WTC11 (cell line): Measurements from ENCODE around the gene SMARCD1. TPM values are rescaled to one million over a fixed set of nuclear protein-coding genes. Genes with fewer than 3 reads are reported as not detected.

Experiments used
- ATAC-seq: fragments of 200-7000 bp; cut with Tn5 transposase; 2 replicates; pipeline ENCODE4 v1.10.0; 2021; ENCODE audit warnings: mild to moderate bottlenecking, moderate library complexity
- CTCF ChIA-PET: fragments of 300-600 bp; sonication (Branson Sonifier 250); formaldehyde crosslinking; loops from one replicate; lab custom pipeline; 2021; ENCODE audit warnings: antibody characterized with exemption; lab: Charles Lee
- POLR2A ChIA-PET: fragments of 350-600 bp; sonication (Branson Sonifier 250); formaldehyde crosslinking; loops from one replicate; lab custom pipeline; 2021; ENCODE audit warnings: antibody characterized with exemption; lab: Charles Lee
- DNase-seq: peaks from one replicate; pipeline ENCODE4 v3.0.0; 2021; ENCODE audit warnings: low spot score
- H3K27ac Mint-ChIP-seq: 2 replicates; pipeline ENCODE4 v1.8.0; 2021; ENCODE audit warnings: mixed read lengths
- H3K27me3 Mint-ChIP-seq: 2 replicates; pipeline ENCODE4 v1.8.0; 2021; ENCODE audit warnings: low read depth, mild to moderate bottlenecking, moderate library complexity, mixed read lengths
- H3K36me3 Mint-ChIP-seq: 2 replicates; pipeline ENCODE4 v1.8.0; 2021; ENCODE audit warnings: mixed read lengths
- H3K4me1 Mint-ChIP-seq: 2 replicates; pipeline ENCODE4 v1.8.0; 2022; ENCODE audit warnings: mixed read lengths
- H3K4me3 Mint-ChIP-seq: 2 replicates; pipeline ENCODE4 v1.8.0; 2021; ENCODE audit warnings: mild to moderate bottlenecking, moderate library complexity, mixed read lengths
- H3K9me3 Mint-ChIP-seq: 2 replicates; pipeline ENCODE4 v1.8.0; 2021; ENCODE audit warnings: mixed read lengths
- ERG ChIP-seq: fragments of 250-450 bp; sonication (Bioruptor Pico); IDR thresholded peaks from 2 replicates; pipeline ENCODE4 v1.8.0; 2021; ENCODE audit warnings: mild to moderate bottlenecking
- ETV6 ChIP-seq: sonication (generic); formaldehyde crosslinking; IDR thresholded peaks from 2 replicates; pipeline ENCODE4 v1.8.1; 2022; ENCODE audit warnings: mild to moderate bottlenecking, missing genetic modification reagents
- FOXJ3 ChIP-seq: sonication (generic); formaldehyde crosslinking; IDR thresholded peaks from 2 replicates; pipeline ENCODE4 v1.9.0; 2021; ENCODE audit warnings: missing genetic modification reagents, mild to moderate bottlenecking, borderline replicate concordance
- FOXP1 ChIP-seq: sonication (generic); formaldehyde crosslinking; IDR thresholded peaks from 2 replicates; pipeline ENCODE4 v1.8.0; 2022; ENCODE audit warnings: missing genetic modification reagents, mild to moderate bottlenecking, moderate library complexity, borderline replicate concordance
- JAZF1 ChIP-seq: fragments of 250-450 bp; sonication (Bioruptor Pico); IDR thresholded peaks from 2 replicates; pipeline ENCODE4 v1.9.0; 2021; ENCODE audit warnings: moderate library complexity, mild to moderate bottlenecking, inconsistent platforms
- JUN ChIP-seq: sonication (generic); formaldehyde crosslinking; IDR thresholded peaks from 2 replicates; pipeline ENCODE4 v1.8.0; 2023; ENCODE audit warnings: mild to moderate bottlenecking, missing genetic modification reagents
- MYBL2 ChIP-seq: sonication (generic); formaldehyde crosslinking; IDR thresholded peaks from 2 replicates; pipeline ENCODE4 v1.8.1; 2023; ENCODE audit warnings: mild to moderate bottlenecking, moderate library complexity, missing genetic modification reagents
- NR1H2 ChIP-seq: sonication (generic); formaldehyde crosslinking; IDR thresholded peaks from 2 replicates; pipeline ENCODE4 v1.9.0; 2021; ENCODE audit warnings: mild to moderate bottlenecking, moderate library complexity, missing genetic modification reagents
- PREB ChIP-seq: sonication (generic); formaldehyde crosslinking; IDR thresholded peaks from 2 replicates; pipeline ENCODE4 v1.8.1; 2022; ENCODE audit warnings: mild to moderate bottlenecking, missing genetic modification reagents, moderate library complexity, borderline replicate concordance
- RORB ChIP-seq: fragments of 250-450 bp; sonication (Bioruptor Pico); IDR thresholded peaks from 2 replicates; pipeline ENCODE4 v1.9.0; 2021; ENCODE audit warnings: mild to moderate bottlenecking
- TEAD4 ChIP-seq: sonication (generic); formaldehyde crosslinking; IDR thresholded peaks from 2 replicates; pipeline ENCODE4 v1.8.0; 2022; ENCODE audit warnings: mild to moderate bottlenecking, missing genetic modification reagents
- ZBTB21 ChIP-seq: sonication (generic); formaldehyde crosslinking; IDR thresholded peaks from 2 replicates; pipeline ENCODE4 v1.8.1; 2023; ENCODE audit warnings: mild to moderate bottlenecking, missing genetic modification reagents, borderline replicate concordance
- ZNF219 ChIP-seq: sonication (generic); formaldehyde crosslinking; IDR thresholded peaks from 2 replicates; pipeline ENCODE4 v1.8.0; 2023; ENCODE audit warnings: missing genetic modification reagents, mild to moderate bottlenecking, borderline replicate concordance
- ZNF263 ChIP-seq: sonication (generic); formaldehyde crosslinking; IDR thresholded peaks from 2 replicates; pipeline ENCODE4 v1.8.1; 2022; ENCODE audit warnings: low read depth, mild to moderate bottlenecking, moderate library complexity, missing genetic modification reagents
- ZNF512 ChIP-seq: sonication (generic); formaldehyde crosslinking; IDR thresholded peaks from 2 replicates; pipeline ENCODE4 v1.8.1; 2022; ENCODE audit warnings: missing genetic modification reagents, borderline replicate concordance
- total RNA-seq: library from RNA; stranded (reverse); gene quantifications from 3 replicates; pipeline ENCODE4 v1.2.3, GENCODE V29; 2021
- TF ChIP-seq, protein P1 (sequence below): fragments of 250-450 bp; sonication (Bioruptor Pico); IDR thresholded peaks from 2 replicates; pipeline ENCODE4 v1.9.0; 2021; ENCODE audit warnings: mild to moderate bottlenecking
- TF ChIP-seq, protein P2 (sequence below): fragments of 250-450 bp; sonication (Bioruptor Pico); IDR thresholded peaks from 2 replicates; pipeline ENCODE4 v1.9.0; 2021; ENCODE audit warnings: mild to moderate bottlenecking, borderline replicate concordance
- TF ChIP-seq, protein P3 (sequence below): sonication (generic); formaldehyde crosslinking; IDR thresholded peaks from 2 replicates; pipeline ENCODE4 v1.8.1; 2022; ENCODE audit warnings: low read depth, mild to moderate bottlenecking, moderate library complexity, missing genetic modification reagents, borderline replicate concordance
- TF ChIP-seq, protein P4 (sequence below): fragments of 250-450 bp; sonication (Bioruptor Pico); conservative IDR thresholded peaks from 2 replicates; pipeline ENCODE4 v1.9.0; 2021; ENCODE audit warnings: mild to moderate bottlenecking

The SMARCD1 gene
- total RNA-seq, 1 experiment from 2014 or later: 165 TPM

DNA sequence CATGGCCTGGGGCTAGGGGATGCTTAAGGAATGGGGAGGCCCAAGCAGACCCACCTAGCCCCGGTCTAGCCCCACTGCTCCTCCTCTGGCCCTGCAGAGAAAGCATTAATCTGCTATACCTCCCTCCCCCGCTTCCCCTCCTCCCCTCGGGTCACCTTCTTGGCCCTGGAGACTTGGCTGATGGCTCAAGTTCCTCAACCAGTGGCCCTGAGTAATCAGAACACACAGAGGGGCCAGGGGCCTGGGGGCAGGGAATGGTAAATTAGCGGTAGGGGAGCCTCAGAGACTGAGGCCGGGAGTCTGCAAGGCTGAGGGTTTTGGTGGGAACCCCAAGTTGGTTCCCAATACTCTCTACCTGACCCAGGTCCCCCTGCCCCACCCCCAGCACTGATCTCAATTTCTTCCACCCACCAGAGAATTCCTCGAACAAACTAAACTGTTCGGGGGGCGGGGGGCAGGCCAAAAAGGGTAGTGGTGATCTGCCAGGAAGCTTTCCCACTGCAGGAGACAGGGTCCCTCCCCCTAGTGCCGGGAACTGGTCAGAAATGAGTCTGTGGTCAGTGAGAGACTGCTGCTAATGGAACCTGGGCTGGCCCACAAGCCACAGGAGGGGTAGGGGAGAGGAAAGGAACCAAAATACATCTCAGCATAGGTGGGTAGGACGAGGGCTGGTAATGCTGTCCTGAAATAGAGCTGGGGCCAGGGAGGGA is 12.8 kb upstream of the SMARCD1 start (continued):
- TF ChIP-seq PREB (CRISPR knock-in tag) (no peak), ZBTB21 (CRISPR knock-in tag) (no peak), ERG (CRISPR knock-in tag) (no peak)
- TF ChIP-seq, protein P1, sequence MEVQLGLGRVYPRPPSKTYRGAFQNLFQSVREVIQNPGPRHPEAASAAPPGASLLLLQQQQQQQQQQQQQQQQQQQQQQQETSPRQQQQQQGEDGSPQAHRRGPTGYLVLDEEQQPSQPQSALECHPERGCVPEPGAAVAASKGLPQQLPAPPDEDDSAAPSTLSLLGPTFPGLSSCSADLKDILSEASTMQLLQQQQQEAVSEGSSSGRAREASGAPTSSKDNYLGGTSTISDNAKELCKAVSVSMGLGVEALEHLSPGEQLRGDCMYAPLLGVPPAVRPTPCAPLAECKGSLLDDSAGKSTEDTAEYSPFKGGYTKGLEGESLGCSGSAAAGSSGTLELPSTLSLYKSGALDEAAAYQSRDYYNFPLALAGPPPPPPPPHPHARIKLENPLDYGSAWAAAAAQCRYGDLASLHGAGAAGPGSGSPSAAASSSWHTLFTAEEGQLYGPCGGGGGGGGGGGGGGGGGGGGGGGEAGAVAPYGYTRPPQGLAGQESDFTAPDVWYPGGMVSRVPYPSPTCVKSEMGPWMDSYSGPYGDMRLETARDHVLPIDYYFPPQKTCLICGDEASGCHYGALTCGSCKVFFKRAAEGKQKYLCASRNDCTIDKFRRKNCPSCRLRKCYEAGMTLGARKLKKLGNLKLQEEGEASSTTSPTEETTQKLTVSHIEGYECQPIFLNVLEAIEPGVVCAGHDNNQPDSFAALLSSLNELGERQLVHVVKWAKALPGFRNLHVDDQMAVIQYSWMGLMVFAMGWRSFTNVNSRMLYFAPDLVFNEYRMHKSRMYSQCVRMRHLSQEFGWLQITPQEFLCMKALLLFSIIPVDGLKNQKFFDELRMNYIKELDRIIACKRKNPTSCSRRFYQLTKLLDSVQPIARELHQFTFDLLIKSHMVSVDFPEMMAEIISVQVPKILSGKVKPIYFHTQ: no peak
- TF ChIP-seq, protein P2, sequence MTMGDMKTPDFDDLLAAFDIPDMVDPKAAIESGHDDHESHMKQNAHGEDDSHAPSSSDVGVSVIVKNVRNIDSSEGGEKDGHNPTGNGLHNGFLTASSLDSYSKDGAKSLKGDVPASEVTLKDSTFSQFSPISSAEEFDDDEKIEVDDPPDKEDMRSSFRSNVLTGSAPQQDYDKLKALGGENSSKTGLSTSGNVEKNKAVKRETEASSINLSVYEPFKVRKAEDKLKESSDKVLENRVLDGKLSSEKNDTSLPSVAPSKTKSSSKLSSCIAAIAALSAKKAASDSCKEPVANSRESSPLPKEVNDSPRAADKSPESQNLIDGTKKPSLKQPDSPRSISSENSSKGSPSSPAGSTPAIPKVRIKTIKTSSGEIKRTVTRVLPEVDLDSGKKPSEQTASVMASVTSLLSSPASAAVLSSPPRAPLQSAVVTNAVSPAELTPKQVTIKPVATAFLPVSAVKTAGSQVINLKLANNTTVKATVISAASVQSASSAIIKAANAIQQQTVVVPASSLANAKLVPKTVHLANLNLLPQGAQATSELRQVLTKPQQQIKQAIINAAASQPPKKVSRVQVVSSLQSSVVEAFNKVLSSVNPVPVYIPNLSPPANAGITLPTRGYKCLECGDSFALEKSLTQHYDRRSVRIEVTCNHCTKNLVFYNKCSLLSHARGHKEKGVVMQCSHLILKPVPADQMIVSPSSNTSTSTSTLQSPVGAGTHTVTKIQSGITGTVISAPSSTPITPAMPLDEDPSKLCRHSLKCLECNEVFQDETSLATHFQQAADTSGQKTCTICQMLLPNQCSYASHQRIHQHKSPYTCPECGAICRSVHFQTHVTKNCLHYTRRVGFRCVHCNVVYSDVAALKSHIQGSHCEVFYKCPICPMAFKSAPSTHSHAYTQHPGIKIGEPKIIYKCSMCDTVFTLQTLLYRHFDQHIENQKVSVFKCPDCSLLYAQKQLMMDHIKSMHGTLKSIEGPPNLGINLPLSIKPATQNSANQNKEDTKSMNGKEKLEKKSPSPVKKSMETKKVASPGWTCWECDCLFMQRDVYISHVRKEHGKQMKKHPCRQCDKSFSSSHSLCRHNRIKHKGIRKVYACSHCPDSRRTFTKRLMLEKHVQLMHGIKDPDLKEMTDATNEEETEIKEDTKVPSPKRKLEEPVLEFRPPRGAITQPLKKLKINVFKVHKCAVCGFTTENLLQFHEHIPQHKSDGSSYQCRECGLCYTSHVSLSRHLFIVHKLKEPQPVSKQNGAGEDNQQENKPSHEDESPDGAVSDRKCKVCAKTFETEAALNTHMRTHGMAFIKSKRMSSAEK (CRISPR knock-in tag): no peak
- TF ChIP-seq, protein P3, sequence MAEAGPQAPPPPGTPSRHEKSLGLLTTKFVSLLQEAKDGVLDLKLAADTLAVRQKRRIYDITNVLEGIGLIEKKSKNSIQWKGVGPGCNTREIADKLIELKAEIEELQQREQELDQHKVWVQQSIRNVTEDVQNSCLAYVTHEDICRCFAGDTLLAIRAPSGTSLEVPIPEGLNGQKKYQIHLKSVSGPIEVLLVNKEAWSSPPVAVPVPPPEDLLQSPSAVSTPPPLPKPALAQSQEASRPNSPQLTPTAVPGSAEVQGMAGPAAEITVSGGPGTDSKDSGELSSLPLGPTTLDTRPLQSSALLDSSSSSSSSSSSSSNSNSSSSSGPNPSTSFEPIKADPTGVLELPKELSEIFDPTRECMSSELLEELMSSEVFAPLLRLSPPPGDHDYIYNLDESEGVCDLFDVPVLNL (CRISPR knock-in tag): no peak

GRCh38 chr12:50073206-50073605 is 11.9 kb upstream of the SMARCD1 start:
- peaks cover 20% of the 10 kb centered on the region for H3K4me1 Mint-ChIP-seq
- H3K4me3 Mint-ChIP-seq: no peak overlapping the region
- no peaks in the 10 kb centered on the region for H3K36me3 Mint-ChIP-seq
- CTCF ChIA-PET: interaction anchor here (1.7 to 3.8 kb wide), 5 partner anchors 12 to 106 kb away, joined by 11 to 25 read pairs (median 15); partner anchors contain the start of genes COX14 and SMARCD1
- TF ChIP-seq ZBTB21 (CRISPR knock-in tag) (no peak), ZNF263 (CRISPR knock-in tag) (no peak), MYBL2 (no peak), ETV6 (CRISPR knock-in tag) (no peak), JAZF1 (no peak), FOXP1 (no peak), NR1H2 (CRISPR knock-in tag) (no peak), ZNF219 (no peak), TEAD4 (CRISPR knock-in tag) (no peak), FOXJ3 (no peak), RORB (CRISPR knock-in tag) (no peak), ZNF512 (no peak), JUN (CRISPR knock-in tag) (no peak)
- TF ChIP-seq, protein P4, sequence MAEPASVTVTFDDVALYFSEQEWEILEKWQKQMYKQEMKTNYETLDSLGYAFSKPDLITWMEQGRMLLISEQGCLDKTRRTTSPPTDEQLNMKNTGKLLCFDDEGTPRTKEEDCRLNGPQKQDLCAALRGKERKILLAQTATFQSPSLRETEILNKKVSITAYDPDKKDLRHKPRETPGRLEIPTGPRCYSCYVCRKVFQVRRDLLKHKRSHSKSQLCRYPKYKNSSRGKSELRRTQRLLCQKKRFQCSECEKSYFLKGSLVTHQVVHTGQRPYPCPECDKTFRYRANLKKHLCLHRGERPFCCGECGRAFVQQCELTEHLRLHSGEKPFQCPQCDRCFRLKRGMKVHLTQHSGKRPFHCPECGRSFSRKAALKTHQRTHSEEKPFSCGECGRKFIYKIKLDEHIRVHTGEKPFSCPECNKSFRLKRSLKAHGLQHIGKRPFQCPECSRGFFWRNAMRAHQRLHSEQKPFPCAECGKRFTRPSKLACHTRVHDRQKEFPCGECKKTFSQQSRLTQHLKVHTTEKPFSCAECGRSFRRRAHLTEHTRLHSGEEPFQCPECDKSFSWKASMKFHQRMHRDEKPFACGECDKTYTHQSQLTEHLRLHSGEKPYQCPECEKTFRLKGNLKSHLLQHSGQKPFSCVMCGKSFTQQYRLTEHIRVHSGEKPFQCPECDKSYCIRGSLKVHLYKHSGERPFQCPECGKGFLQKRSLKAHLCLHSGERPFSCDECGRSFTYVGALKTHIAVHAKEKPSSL (CRISPR knock-in tag): no peak
- TF ChIP-seq, all 79 proteins: peak for 0
- POLR2A ChIA-PET: no interaction called here
- H3K9me3 Mint-ChIP-seq: no peaks in the 10 kb centered on the region
- no peak overlapping the region for H3K27ac Mint-ChIP-seq
- no peak for DNase-seq
- H3K27me3 Mint-ChIP-seq: no peaks in the 10 kb centered on the region
- ATAC-seq: no peak
